Endodermal cell (in vitro differentiated cells): ENCODE measurements around the gene OR13C8. TPM values are rescaled to one million over a fixed set of nuclear protein-coding genes. Genes with fewer than 3 reads are reported as not detected.

ENCODE experiments used
- DNase-seq: peaks from one replicate; pipeline ENCODE4 v3.0.0-alpha.2; 2017
- H3K27ac ChIP-seq: 2 replicates; pipeline ENCODE4 v1.5.1; 2013; ENCODE audit warnings: mild to moderate bottlenecking, low read depth, low read length, moderate library complexity
- H3K27me3 ChIP-seq: 2 replicates; pipeline ENCODE4 v1.6.1; 2013; ENCODE audit warnings: mild to moderate bottlenecking, low read length, moderate library complexity; ENCODE audit not compliant: insufficient read depth, control insufficient read depth, poor library complexity, severe bottlenecking
- H3K36me3 ChIP-seq: 2 replicates; pipeline ENCODE4 v1.7.0; 2013; ENCODE audit warnings: mild to moderate bottlenecking, low read length, moderate library complexity; ENCODE audit not compliant: control insufficient read depth, insufficient read depth
- H3K4me1 ChIP-seq: one replicate; pipeline ENCODE4 v1.7.0; 2013; ENCODE audit warnings: low read length; ENCODE audit not compliant: control insufficient read depth, insufficient read depth
- H3K4me3 ChIP-seq: 2 replicates; pipeline ENCODE4 v1.5.1; 2013; ENCODE audit warnings: mild to moderate bottlenecking, low read length, moderate library complexity
- H3K9ac ChIP-seq: 2 replicates; pipeline ENCODE4 v1.6.1; 2013; ENCODE audit warnings: mild to moderate bottlenecking, low read length, moderate library complexity; ENCODE audit not compliant: poor library complexity, severe bottlenecking; ENCODE audit errors: extremely low read depth
- H3K9me3 ChIP-seq: 2 replicates; pipeline ENCODE4 v1.6.1; 2013; ENCODE audit warnings: mild to moderate bottlenecking, low read length, moderate library complexity; ENCODE audit not compliant: control insufficient read depth
- H3K27ac Mint-ChIP-seq: 2 replicates; pipeline ENCODE4 v1.8.0; 2020; ENCODE audit warnings: mixed read lengths
- H3K27me3 Mint-ChIP-seq: 2 replicates; pipeline ENCODE4 v1.8.0; 2021; ENCODE audit warnings: mild to moderate bottlenecking, mixed read lengths; ENCODE audit not compliant: insufficient read depth
- H3K36me3 Mint-ChIP-seq: 2 replicates; pipeline ENCODE4 v1.8.0; 2020; ENCODE audit warnings: low read depth, mixed read lengths
- H3K4me1 Mint-ChIP-seq: 2 replicates; pipeline ENCODE4 v1.8.0; 2020; ENCODE audit warnings: mixed read lengths
- H3K4me3 Mint-ChIP-seq: 2 replicates; pipeline ENCODE4 v1.8.0; 2020; ENCODE audit warnings: mild to moderate bottlenecking, moderate library complexity, mixed read lengths
- H3K9me3 Mint-ChIP-seq: 2 replicates; pipeline ENCODE4 v1.8.0; 2020; ENCODE audit warnings: mild to moderate bottlenecking, mixed read lengths
- CTCF ChIP-seq: fragments of 200-600 bp; sonication (generic); conservative IDR thresholded peaks from 2 replicates; pipeline ENCODE4 v1.5.0; 2021; ENCODE audit warnings: antibody characterized with exemption, mild to moderate bottlenecking
- WGBS, 2 experiments: methylation state at CpG; one replicate each; pipeline versions ENCODE4 v1.1.5 to v1.1.7; 2013; ENCODE audit warnings: missing lambda C conversion rate in 2 of 2, mixed read lengths in 1 of 2; ENCODE audit not compliant: insufficient coverage in 1 of 2, insufficient read length in 1 of 2; 5-methylcytosine and 5-hydroxymethylcytosine counted together
- total RNA-seq, 2 donors: library from RNA; stranded (reverse); fragmentation: NEBNext Ultra II Directional in 1 of 2; extraction: Animal tissue kit (Norgen Biotek cat#: 25700) in 1 of 2; gene quantifications; 2 replicates in 1 of 2; 3 replicates in 1 of 2; pipeline ENCODE4 v1.2.1, GENCODE V29; 2021

The OR13C8 gene
- total RNA-seq, 2 donors from 2014 or later: not detected

- DNase-seq: no peak
- no peak for TF ChIP-seq CTCF
- H3K9me3 Mint-ChIP-seq: no peaks in the 10 kb centered on the region
- no peaks in the 10 kb centered on the region for H3K4me1 ChIP-seq
- no peak overlapping the region for H3K4me3 ChIP-seq
- H3K27me3 ChIP-seq: no peaks in the 10 kb centered on the region
- no peaks in the 10 kb centered on the region for H3K9me3 ChIP-seq
- H3K9ac ChIP-seq: no peak overlapping the region
- no peaks in the 10 kb centered on the region for H3K36me3 Mint-ChIP-seq
- no peak overlapping the region for H3K4me3 Mint-ChIP-seq
- H3K27ac ChIP-seq: no peak overlapping the region
- H3K36me3 ChIP-seq: no peaks in the 10 kb centered on the region
- H3K27ac Mint-ChIP-seq: no peak overlapping the region
- no peaks in the 10 kb centered on the region for H3K27me3 Mint-ChIP-seq
- no peaks in the 10 kb centered on the region for H3K4me1 Mint-ChIP-seq
Observed at GRCh38 chr9:104617418-104617817, 48.5 kb downstream of the OR13C8 start.

- Histone ChIP-seq H3K27ac (no peak within 1 kb of the TSS), H3K9me3 (no peaks in the 10 kb centered on the region), H3K36me3 (no peaks in the 10 kb centered on the region), H3K27me3 (no peaks in the 10 kb centered on the region), H3K4me1 (no peaks in the 10 kb centered on the region), H3K4me3 (no peak within 1 kb of the TSS), H3K9ac (no peak within 1 kb of the TSS)
- Mint-ChIP-seq H3K4me1 (no peaks in the 10 kb centered on the region), H3K27ac (no peak within 1 kb of the TSS), H3K9me3 (no peaks in the 10 kb centered on the region), H3K36me3 (no peaks in the 10 kb centered on the region), H3K27me3 (no peaks in the 10 kb centered on the region), H3K4me3 (no peak within 1 kb of the TSS)
- no peak for TF ChIP-seq CTCF
- no peak for DNase-seq
- WGBS, 2 experiments: 57% methylated on average over 2 of the region's 2 CpGs; no CpG with 5 or more reads in 1 of the 2 experiments
Observed at GRCh38 chr9:104618104-104618503, 49.1 kb downstream of the OR13C8 start, which contains the start of gene OR13C9. Gene OR13C9 (minus strand): TSS chr9:104618204. CDS start chr9:104618204, 0 bp downstream.

Other genes with a start within 250 kb of the OR13C8 start
- gene OR13F1, start 64.9 kb upstream of the OR13C8 start, total RNA-seq: not detected
- gene OR13C4, start 42.0 kb upstream of the OR13C8 start, total RNA-seq: not detected
- not detected for gene OR13C3, start 32.3 kb upstream of the OR13C8 start, total RNA-seq
- not detected for gene OR13C5, start 30.2 kb downstream of the OR13C8 start, total RNA-seq
- not detected for gene OR13C2, start 36.5 kb downstream of the OR13C8 start, total RNA-seq
- gene OR13C9, start 49.0 kb downstream of the OR13C8 start, total RNA-seq: not detected
- gene OR13D1, start 125.3 kb downstream of the OR13C8 start, total RNA-seq: not detected
- 10 to 100 TPM; 18.8 to 20.5 TPM for gene NIPSNAP3A, start 178.5 kb downstream of the OR13C8 start, total RNA-seq
- 1 to 10 TPM in 1 of 2 donors, under 1 TPM in 1; 0.91 to 1.7 TPM for gene NIPSNAP3B, start 195.0 kb downstream of the OR13C8 start, total RNA-seq